HS-27A (cell line): ENCODE measurements around the gene OSTM1.

Source experiments
- DNase-seq: peaks from one replicate; pipeline ENCODE4 v3.0.0-alpha.2; 2012; ENCODE audit warnings: low read depth, missing footprints

The OSTM1 gene

GRCh38 chr6:108074359-108075144 lies at the start of gene OSTM1:
Gene OSTM1 (minus strand): TSS chr6:108074741. CDS start chr6:108074651, 90 bp downstream.
- peak; percentile 29 for DNase-seq

GRCh38 chr6:108123946-108124345 lies 49.4 kb upstream of the OSTM1 start:
- DNase-seq, result no peak

- DNase-seq, result no peak
Measured at GRCh38 chr6:108123481-108123929, 49.0 kb upstream of the OSTM1 start.

GRCh38 chr6:108121612-108122011 lies 47.1 kb upstream of the OSTM1 start:
- no peak for DNase-seq

- DNase-seq, result no peak
Measured at GRCh38 chr6:108120311-108120710, 45.8 kb upstream of the OSTM1 start.

GRCh38 chr6:108119769-108120141 lies 45.2 kb upstream of the OSTM1 start:
- no peak for DNase-seq

GRCh38 chr6:108118810-108119768 lies 44.5 kb upstream of the OSTM1 start:
- no peak for DNase-seq

GRCh38 chr6:108118359-108118724 lies 43.8 kb upstream of the OSTM1 start:
- no peak for DNase-seq

- DNase-seq, result no peak
Measured at GRCh38 chr6:108117427-108118358, 43.2 kb upstream of the OSTM1 start.

GRCh38 chr6:108116546-108117426 lies 42.2 kb upstream of the OSTM1 start:
- DNase-seq, result no peak

GRCh38 chr6:108115598-108116058 lies 41.1 kb upstream of the OSTM1 start:
- no peak for DNase-seq

- DNase-seq, result no peak
Measured at GRCh38 chr6:108114841-108115597, 40.5 kb upstream of the OSTM1 start.

GRCh38 chr6:108113557-108114519 lies 39.3 kb upstream of the OSTM1 start:
- no peak for DNase-seq

- no peak for DNase-seq
Measured at GRCh38 chr6:108108374-108108773, 33.8 kb upstream of the OSTM1 start.

GRCh38 chr6:108107102-108107501 lies 32.6 kb upstream of the OSTM1 start:
- no peak for DNase-seq

GRCh38 chr6:108106694-108107093 lies 32.2 kb upstream of the OSTM1 start:
- DNase-seq, result no peak

GRCh38 chr6:108106261-108106660 lies 31.7 kb upstream of the OSTM1 start:
- no peak for DNase-seq

- no peak for DNase-seq
Measured at GRCh38 chr6:108105571-108105970, 31.0 kb upstream of the OSTM1 start.

GRCh38 chr6:108102965-108103364 lies 28.4 kb upstream of the OSTM1 start:
- DNase-seq, result no peak
